AG04449 (cell line): ENCODE measurements around the gene P2RY13.
A peak's percentile ranks its signal among the peaks of the same experiment; 100 is the strongest.

Source experiments
- CTCF ChIA-PET: fragments of 350-600 bp; formaldehyde crosslinking; extraction: SDS; loops from one replicate; lab custom pipeline; 2021; ENCODE audit warnings: antibody characterized with exemption; lab: Yijun Ruan, JAX
- POLR2A ChIA-PET: fragments of 400-600, 350-600 bp; formaldehyde crosslinking; extraction: SDS; loops from one replicate; lab custom pipeline; 2020; ENCODE audit warnings: antibody characterized with exemption, inconsistent platforms; lab: Yijun Ruan, JAX
- DNase-seq: peaks from one replicate; pipeline ENCODE4 v3.0.0-alpha.2; 2010; ENCODE audit warnings: low read depth, low spot score
- H3K4me3 ChIP-seq: 2 replicates; pipeline ENCODE4 v1.5.1; 2011; ENCODE audit warnings: low read depth, mild to moderate bottlenecking, control low read depth, low read length
- TF ChIP-seq, protein P1 (sequence below): IDR thresholded peaks from one replicate; pipeline ENCODE4 v1.5.1; 2011; ENCODE audit warnings: mild to moderate bottlenecking, moderate library complexity, low read length, control low read depth, inconsistent platforms; ENCODE audit not compliant: insufficient read depth; ENCODE audit errors: missing control alignments

P2RY13 gene

DNA sequence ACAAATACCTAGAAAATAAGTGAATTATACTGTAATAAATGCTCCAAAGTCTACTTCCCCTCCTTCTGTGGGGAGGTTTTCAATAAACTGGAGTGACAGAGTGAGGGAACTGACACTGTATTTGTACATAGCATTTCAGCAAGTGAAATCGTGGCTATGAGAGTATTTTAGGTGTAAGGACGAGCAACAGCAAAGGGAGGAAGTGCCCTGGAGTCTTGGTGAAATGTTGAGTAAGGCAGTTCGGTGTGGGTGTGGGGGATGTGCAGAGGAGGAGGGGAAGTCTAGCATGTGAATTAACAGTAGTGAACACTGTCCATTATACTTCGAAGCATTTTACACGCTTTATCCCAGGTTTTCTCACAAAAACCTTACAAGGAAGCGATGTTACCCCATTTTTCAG is 18.1 kb upstream of the P2RY13 start:
- POLR2A ChIA-PET, result no interaction called here
- no peak for DNase-seq
- CTCF ChIA-PET, result no interaction called here
- TF ChIP-seq, protein P1, sequence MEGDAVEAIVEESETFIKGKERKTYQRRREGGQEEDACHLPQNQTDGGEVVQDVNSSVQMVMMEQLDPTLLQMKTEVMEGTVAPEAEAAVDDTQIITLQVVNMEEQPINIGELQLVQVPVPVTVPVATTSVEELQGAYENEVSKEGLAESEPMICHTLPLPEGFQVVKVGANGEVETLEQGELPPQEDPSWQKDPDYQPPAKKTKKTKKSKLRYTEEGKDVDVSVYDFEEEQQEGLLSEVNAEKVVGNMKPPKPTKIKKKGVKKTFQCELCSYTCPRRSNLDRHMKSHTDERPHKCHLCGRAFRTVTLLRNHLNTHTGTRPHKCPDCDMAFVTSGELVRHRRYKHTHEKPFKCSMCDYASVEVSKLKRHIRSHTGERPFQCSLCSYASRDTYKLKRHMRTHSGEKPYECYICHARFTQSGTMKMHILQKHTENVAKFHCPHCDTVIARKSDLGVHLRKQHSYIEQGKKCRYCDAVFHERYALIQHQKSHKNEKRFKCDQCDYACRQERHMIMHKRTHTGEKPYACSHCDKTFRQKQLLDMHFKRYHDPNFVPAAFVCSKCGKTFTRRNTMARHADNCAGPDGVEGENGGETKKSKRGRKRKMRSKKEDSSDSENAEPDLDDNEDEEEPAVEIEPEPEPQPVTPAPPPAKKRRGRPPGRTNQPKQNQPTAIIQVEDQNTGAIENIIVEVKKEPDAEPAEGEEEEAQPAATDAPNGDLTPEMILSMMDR, result no peak
- no peak overlapping the region for H3K4me3 ChIP-seq

DNA sequence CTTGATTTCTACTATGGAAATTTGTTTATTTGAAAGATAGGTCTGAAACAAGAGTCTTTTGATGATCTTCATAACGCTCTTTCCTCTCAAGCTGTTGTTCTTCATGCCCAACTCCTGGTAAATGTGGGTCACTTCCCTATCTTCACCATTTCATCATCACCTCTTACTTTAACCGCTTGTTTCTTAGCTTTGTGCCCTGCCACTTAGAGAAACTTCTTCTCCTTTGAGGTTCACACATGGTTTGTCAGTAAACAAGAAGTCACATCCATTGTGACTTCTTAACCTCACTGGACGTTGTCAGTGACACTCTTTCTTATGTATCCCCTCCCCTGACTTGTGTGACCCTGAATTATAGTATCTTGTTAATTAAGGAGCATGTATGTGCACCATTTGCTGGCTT is 16.9 kb upstream of the P2RY13 start:
- H3K4me3 ChIP-seq, result no peak overlapping the region
- DNase-seq, result no peak
- TF ChIP-seq, protein P1, result no peak
- CTCF ChIA-PET, result interaction anchor here (1.0 to 2.1 kb wide), 5 partner anchors 9 to 94 kb away, joined by 3 to 12 read pairs (median 3); partner anchors contain the start of gene P2RY13
- POLR2A ChIA-PET, result no interaction called here

DNA sequence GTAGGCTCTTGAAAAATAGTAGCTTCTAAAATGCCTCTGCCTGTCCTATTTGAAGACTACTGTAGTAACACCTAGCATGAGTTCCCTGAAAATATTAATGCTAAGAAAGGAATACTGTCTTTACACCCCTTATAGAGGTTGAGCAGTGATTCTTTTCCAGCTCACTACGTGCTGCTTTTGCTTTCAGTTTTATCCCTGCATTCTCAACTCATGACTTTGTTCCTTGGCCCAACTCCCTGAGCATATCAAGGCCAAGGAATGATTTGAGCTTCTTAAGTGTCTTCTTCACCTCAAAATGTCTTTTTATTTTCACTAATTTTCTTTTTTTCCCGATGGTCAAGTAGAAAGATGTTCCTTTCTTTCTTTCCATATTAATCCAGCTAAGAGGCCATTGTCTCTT is 16.5 kb upstream of the P2RY13 start:
- POLR2A ChIA-PET, result no interaction called here
- DNase-seq, result peak; percentile 53
- no peak overlapping the region for H3K4me3 ChIP-seq
- CTCF ChIA-PET, result interaction anchor here (1.0 to 2.1 kb wide), 5 partner anchors 9 to 94 kb away, joined by 3 to 12 read pairs (median 3); partner anchors contain the start of gene P2RY13
- TF ChIP-seq, protein P1, result no peak

DNA sequence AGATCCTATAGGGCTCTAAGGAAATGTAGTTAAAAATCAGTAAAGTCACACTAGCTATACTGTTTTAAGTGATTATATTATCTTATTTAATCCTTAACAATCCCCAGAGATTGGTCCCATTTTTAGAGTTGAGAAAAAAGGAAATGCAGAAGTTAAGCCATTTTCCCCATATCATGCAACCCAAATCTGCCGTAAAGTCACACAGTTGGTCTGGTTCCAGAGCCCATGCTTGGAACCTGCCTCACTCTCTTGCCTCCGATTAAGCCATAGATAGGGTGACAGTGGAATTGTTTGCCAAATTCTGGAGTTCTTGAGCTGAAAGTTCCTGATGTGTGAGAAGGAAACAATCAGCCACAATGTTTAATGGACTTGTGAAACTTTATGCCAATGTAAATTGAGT is 2.3 kb upstream of the P2RY13 start:
- TF ChIP-seq, protein P1, result no peak
- ChIA-PET CTCF (interaction anchor here (1.3 to 1.5 kb wide), 2 partner anchors 21 to 26 kb away, joined by 3 to 4 read pairs; no protein-coding TSS in a partner anchor), POLR2A (no interaction called here)
- H3K4me3 ChIP-seq, result no peak overlapping the region
- DNase-seq, result no peak

DNA sequence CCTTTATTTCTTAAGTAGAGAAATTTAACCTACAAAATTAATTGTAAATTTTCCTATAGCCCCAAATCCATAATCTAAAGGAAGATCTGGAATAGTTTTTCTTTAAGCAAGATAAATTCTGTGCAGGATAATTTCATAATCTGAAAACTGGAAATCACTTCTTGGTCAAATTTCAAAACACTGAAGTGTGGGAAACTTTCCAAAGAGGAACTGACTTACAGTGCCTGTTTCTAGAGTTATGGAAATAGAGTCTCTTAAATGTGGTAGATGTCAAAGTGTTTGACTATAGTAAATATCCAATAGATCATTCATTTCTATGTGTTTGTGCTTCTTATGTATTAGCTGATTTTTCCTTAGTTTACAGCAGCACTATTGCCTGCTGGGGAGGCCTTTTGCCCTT is 1.6 kb upstream of the P2RY13 start:
- DNase-seq, result no peak
- H3K4me3 ChIP-seq, result no peak overlapping the region
- POLR2A ChIA-PET, result no interaction called here
- CTCF ChIA-PET, result interaction anchor here (1.3 to 1.5 kb wide), 2 partner anchors 21 to 25 kb away, joined by 3 to 4 read pairs; no protein-coding TSS in a partner anchor
- TF ChIP-seq, protein P1, result no peak

DNA sequence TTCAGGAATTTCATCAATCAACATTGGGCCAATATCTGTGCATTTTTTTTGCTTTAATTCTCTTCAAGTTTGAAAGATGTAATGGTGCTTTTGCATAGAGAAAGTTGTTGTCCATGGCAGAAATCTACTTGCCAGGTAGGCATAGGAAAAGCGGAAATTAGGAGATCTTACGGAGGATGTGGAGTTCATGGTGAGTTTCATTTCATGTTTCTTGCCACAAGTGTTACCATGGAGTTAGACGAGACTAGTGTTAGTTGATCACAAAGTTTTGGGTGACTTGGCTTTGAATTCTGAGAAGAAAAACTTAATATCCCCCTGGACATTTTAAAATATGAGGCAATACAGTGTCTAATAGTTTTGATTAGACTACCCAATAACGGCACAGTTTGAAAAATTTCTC is 1.0 kb upstream of the P2RY13 start:
- ChIA-PET POLR2A (no interaction called here), CTCF (no interaction called here)
- no peak for DNase-seq
- no peak overlapping the region for H3K4me3 ChIP-seq
- TF ChIP-seq, protein P1, result no peak
